ENCODE measurements around the gene LRRC59.

GRCh38 chr17:50372222-50372757 lies 25.0 kb downstream of the LRRC59 start:
- TF ChIP-seq CTCF (IDR thresholded peaks at IDR 0.05) (no peak), POLR2A (IDR thresholded peaks at IDR 0.05) (no peak)

Data from stomach (tissue), 4 donors.